Measurements from ENCODE around the gene VAV3.
"Not testable (repeated sequence)": the region's sequence is repeated elsewhere in the genome, so short reads cannot be mapped to it uniquely, and the experiment has no call there.

Gene VAV3

GRCh38 chr1:107965110-107965991, at the start of gene VAV3:
Gene VAV3, minus strand, starts transcription at chr1:107965180. Its CDS starts 311 bp downstream, at chr1:107964869.
- FAIRE-seq: no peak

GRCh38 chr1:108012553-108012952, 47.6 kb upstream of the VAV3 start:
- FAIRE-seq: no peak

GRCh38 chr1:108011295-108011694, 46.3 kb upstream of the VAV3 start:
- FAIRE-seq: no peak

DNA sequence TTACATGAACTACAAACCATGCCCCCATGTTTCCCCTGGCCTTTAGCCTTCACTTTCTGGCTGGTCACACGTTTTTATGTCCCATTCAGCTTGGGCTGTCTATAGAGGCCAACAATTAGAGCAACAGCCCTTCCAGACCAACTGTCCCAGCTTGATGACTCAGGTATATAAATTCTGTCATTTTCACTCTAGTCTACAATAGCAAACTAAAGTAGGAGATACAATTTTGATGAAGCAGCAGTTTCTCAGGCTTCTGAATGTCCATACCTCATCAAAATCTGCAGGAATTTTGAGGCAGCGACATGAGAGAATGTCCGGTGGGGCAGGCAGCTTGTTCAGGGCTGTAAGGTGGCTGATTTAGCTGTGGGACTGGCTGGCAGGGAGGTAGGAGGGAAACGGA, 45.6 kb upstream of the VAV3 start:
- no peak for FAIRE-seq

GRCh38 chr1:108009603-108010195, 44.7 kb upstream of the VAV3 start:
- no peak for FAIRE-seq

- FAIRE-seq: no peak
Observed at GRCh38 chr1:108007531-108007930, 42.6 kb upstream of the VAV3 start.

DNA sequence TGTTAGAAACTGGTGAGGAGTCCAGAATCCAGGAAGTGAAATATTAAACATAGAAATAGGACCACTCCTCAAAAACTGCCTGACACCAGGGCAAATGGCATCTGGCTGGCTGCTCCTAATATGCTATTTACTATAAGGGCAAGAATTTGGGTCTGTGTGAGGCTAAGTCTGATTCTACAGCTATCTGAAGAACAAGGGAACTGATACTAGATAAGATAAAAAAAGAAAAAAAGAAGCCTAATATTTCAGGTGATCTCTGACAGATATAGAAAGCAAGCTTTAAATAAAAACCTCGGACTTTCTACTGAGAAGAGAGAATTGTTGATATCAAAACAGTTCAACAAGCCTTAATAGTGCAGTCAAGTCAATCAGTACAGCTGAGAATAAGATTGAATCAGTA, 42.1 kb upstream of the VAV3 start:
- no peak for FAIRE-seq

DNA sequence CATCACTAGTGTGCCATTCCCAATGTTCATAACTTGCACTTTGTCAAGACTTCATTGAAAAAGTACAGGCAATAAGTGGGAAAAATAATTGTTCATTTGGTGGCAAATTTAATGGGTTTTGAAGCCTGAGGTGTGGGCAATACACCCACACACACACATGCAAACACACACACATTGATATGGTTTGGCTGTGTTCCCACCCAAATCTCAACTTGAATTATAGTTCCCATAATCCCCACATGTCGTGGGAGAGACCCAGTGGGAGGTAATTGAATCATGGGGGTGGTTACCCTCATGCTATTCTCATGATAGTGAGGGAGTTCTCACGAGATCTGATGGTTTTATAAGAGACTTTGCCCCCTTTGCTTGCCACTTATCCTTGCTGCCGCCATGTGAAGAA, 39.9 kb upstream of the VAV3 start:
- FAIRE-seq: not testable (repeated sequence)

DNA sequence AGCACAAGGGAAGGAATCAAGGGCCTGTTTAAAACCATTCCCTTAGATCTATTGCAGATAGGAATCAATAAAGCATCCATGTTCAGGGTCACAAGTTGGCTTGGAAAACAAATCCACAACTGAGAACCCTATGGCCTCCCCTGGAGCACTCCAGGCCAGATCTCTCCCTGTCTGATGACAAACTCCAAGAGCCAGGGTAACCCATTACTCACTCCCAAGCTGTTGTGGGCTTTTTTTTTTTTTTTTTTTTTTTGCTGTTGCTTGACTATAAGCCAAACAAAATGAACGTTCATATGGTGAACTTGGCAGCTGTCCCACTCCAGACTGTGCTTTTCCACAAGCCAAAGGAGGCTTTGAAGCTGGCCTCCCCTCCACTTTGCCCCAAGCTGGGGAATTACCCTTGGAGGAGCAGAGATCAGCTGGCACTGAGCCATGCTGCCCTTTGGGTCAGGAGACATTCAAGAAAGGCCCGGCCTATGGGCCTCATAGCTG, 35.7 kb upstream of the VAV3 start:
- no peak for FAIRE-seq

DNA sequence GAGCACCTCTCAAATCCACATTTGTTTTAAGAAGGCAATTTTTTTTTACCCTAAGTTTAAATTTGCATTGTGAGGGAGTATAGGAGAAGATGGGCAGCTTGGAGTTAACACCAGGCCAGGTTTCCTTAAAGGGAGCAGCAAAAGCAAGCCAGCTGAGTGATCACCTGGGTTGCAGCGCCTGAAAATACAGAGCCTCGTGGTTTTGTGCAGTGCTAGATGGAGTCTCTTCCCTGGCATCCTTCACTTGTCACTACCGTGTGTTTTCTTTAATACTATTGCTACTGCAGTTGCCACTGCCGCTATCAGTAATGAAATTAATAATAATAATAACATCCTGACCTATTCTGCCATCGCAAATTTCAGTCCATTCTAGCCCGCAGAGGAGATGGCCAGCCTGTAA, 35.2 kb upstream of the VAV3 start:
- FAIRE-seq: no peak

DNA sequence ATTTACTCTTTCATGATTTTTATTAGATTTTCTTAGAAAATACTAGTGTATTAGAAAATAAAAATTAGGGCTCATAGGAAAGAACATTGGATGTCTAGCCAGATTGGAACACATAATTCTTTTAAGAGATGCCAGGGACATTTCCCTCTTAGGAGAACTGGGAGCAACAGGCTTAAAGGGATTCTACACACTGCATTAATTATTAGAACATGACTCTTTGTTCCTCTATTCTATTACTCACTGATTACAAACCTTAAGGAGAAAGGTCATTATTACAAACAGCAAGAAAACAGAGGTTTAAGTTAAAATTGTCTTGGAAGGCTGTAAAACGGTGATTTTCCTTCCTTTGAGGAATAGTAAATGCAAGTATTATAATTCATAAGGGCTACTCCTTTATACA, 32.9 kb upstream of the VAV3 start:
- FAIRE-seq: no peak

- no peak for FAIRE-seq
Observed at GRCh38 chr1:107993920-107994319, 28.9 kb upstream of the VAV3 start.

DNA sequence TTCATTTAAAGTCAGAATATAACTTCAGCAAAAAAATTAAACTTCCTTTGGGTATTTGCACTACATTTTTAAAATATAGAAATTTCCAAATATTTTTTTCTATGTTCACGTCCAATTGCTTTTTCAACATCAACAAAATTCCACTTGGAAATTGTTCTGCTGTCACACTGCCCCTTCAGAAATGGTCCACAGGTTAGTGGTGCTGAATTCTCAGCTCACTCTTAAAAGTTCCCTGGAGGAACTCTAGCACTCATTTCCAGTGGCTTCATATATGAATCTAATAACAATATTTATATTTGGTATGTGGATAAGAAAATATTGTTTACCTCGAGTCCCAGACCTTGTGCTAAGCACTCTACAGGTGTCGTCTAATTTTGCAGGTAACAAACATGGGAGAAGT, 27.4 kb upstream of the VAV3 start:
- no peak for FAIRE-seq

DNA sequence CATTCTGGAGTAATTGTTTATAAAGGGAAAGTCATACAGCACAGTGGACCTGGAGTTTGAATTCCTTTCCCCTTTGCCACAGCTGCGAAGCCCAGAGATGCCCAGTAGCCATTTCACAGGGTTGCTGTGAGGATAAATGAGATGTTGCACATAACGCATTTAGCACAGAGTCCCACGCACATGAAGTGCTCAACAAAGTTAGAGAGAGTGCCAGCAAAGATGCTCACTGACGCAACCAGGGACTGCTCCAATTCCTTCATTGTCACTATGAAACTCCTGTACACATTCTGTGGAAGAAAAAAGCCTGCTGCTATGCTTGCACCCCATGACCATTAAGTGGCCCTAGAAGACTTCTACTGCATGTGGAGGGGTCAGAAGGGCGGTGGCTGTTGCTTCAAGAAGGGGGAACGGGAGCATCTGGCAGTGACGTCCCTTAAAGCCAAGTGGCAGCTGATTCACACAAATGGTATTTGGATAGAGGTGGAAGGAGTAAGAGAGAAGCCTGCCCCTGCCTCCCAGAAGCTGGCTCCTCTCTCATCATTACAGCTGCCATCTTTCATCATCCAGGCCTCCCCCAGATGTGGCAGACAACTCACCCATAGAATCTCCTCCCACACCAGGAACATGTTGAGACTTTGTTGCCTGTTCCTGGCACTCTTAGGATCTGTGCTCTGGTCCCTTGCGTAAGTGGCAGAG, 26.5 kb upstream of the VAV3 start:
- FAIRE-seq: no peak

GRCh38 chr1:107990606-107991005, 25.6 kb upstream of the VAV3 start:
- no peak for FAIRE-seq

DNA sequence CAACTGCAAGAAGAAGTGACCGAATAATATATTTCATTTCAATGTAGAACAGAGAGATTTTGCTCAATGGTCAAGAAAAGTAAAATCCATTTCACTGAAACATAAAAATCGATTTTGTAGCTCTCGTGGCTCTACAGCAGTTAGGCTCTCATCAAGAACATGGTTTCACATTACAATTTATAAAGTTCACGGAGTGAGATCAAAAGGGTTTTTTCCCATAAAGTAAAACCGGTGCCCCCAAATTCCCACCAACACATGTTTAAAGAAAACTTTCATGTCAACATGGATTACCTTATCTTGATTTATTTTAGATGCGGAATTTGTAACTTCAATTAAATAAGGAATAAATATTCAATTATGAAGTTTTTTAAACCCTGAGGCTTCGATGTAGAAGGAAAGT, 16.3 kb upstream of the VAV3 start:
- no peak for FAIRE-seq

DNA sequence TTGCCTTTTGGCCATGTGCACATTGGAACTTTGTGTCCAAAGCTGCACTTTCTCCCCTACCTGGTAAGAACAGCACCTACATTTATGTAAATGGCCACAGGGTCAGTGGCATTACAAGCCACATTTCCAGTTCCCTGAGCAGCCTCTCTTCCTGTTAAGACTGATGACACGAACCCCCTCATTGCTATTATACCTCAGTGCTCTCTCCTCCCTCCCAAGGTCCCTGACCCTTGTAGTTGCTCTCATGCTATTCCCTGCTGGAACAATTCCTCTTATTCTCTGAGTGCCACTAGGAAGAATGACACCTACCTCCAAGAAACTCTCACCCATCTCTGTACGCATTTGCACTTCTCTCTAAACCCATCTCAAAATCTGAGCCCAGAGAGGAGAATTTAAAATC, 14.9 kb upstream of the VAV3 start:
- FAIRE-seq: no peak

- FAIRE-seq: no peak
Observed at GRCh38 chr1:107979088-107979487, 14.1 kb upstream of the VAV3 start.

DNA sequence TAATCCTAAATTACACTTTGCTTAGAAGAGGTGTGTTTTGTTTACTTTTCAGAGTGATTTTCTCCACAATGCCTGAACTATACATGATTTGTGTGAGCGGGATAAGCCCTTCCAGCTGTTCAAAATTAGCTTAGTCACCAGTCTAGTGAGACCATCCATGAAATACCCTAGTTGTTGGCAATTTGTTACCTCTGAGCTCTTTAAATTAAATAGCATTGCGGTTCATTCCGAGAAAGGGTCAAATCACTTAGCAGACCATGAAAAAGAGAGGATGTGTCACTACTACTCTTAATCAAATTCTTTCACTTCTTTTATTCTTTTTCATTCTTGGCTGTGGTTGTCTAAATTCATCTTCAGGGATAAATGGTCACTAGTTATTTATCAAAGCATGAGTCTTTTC, 11.9 kb upstream of the VAV3 start:
- FAIRE-seq: no peak

- no peak for FAIRE-seq
Observed at GRCh38 chr1:107976431-107976830, 11.5 kb upstream of the VAV3 start.

DNA sequence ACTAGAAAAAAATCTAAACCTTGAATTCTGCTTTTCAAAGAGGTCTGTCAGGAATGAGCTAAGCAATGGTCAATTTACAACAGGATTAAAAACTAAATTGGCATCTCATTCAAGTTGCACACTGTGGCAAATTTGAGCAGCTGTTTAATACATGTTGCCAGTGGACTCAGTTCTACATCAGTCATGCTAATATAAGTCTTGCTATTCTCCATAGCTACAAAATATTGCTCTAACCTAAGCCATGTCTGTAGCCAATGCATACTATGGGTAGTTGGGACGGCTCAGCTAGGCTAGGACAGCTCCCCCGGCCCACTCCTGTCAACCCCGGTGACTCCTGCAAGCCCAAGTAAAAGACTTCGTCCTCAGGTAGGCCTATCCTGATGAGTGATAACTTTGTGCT, 10.9 kb upstream of the VAV3 start:
- no peak for FAIRE-seq

DNA sequence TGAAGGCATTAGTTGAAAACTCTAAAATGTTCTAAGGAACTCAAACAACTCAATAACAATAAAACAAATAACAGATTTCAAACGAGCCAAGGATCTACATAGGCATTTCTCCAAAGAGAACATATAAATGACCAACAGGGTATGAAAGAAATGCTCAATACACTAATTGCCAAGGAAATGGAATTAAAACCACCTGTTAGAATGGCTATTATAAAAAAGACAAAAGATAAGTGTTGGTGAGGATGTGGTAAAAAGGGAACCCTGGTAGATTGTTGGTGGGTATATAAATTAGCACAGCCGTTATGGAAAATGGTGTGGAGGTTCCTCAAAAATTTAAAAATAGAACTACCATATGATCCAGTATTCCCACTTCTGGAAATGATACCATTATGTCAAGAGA, 9.1 kb upstream of the VAV3 start:
- FAIRE-seq: no peak

GRCh38 chr1:107972391-107973180, 7.6 kb upstream of the VAV3 start:
- FAIRE-seq: no peak
